ENCODE data around the gene CERS4.

GRCh38 chr19:8213827-8214672, 4.9 kb downstream of the CERS4 start:
- TF ChIP-seq CTCF (IDR thresholded peaks at IDR 0.05), result no peak
- no peak for TF ChIP-seq EZH2 (IDR thresholded peaks at IDR 0.05; ENCODE audit: borderline replicate concordance, insufficient read depth, low read depth, low read length, poor library complexity, severe bottlenecking)
